SK-N-SH (cell line): Measurements from ENCODE around the gene FRMD1.

Experiments
- CTCF ChIP-seq: fragments of 200-600 bp; sonication (generic); IDR thresholded peaks from 2 replicates; pipeline ENCODE4 v1.6.1; 2017; ENCODE audit warnings: antibody characterized with exemption, mild to moderate bottlenecking, moderate library complexity
- EP300 ChIP-seq, 2 experiments: IDR thresholded peaks; 2 replicates each; pipeline versions ENCODE4 v1.4.0 to v1.6.1; 2012; ENCODE audit warnings: borderline replicate concordance in 1 of 2, low read depth in 1 of 2, low read length in 1 of 2
- EZH2phosphoT487 ChIP-seq: fragments of 200-600 bp; sonication (generic); IDR thresholded peaks from 2 replicates; pipeline ENCODE4 v1.6.1; 2017; ENCODE audit warnings: low read depth, mixed run types, mild to moderate bottlenecking, antibody characterized with exemption, moderate library complexity, borderline replicate concordance
- FOSL2 ChIP-seq: IDR thresholded peaks from 2 replicates; pipeline ENCODE4 v1.4.0; 2012; ENCODE audit warnings: low read depth, mild to moderate bottlenecking, moderate library complexity, borderline replicate concordance
- GABPA ChIP-seq: IDR thresholded peaks from 2 replicates; pipeline ENCODE4 v1.4.0; 2012; ENCODE audit warnings: low read depth, mild to moderate bottlenecking
- JUND ChIP-seq: IDR thresholded peaks from 2 replicates; pipeline ENCODE4 v1.4.0; 2012
- MAX ChIP-seq: IDR thresholded peaks from 2 replicates; pipeline ENCODE4 v1.4.0; 2012; ENCODE audit warnings: low read depth
- POLR2AphosphoS5 ChIP-seq: IDR thresholded peaks from 2 replicates; pipeline ENCODE4 v1.6.1; 2012; ENCODE audit warnings: low read depth, low read length
- RFX5 ChIP-seq: IDR thresholded peaks from 2 replicates; pipeline ENCODE4 v1.6.1; 2012; ENCODE audit warnings: mild to moderate bottlenecking, improper control_type of control experiment, low read length
- SIN3A ChIP-seq: IDR thresholded peaks from 2 replicates; pipeline ENCODE4 v1.6.1; 2012; ENCODE audit warnings: low read depth, mild to moderate bottlenecking, low read length, moderate library complexity, borderline replicate concordance
- TAF1 ChIP-seq: IDR thresholded peaks from 2 replicates; pipeline ENCODE4 v1.6.1; 2012; ENCODE audit warnings: low read depth, mild to moderate bottlenecking, low read length, moderate library complexity, borderline replicate concordance
- YY1 ChIP-seq: IDR thresholded peaks from 2 replicates; pipeline ENCODE4 v1.4.0; 2012; ENCODE audit warnings: low read depth, mild to moderate bottlenecking

- TF ChIP-seq RFX5 (no peak), CTCF (no peak), MAX (no peak), GABPA (no peak), JUND (no peak), FOSL2 (no peak), EP300 (IDR thresholded peaks at IDR 0.05; ENCODE audit: borderline replicate concordance in 1 of 2, low read depth in 1 of 2, low read length in 1 of 2) (no peak), TAF1 (no peak), EZH2phosphoT487 (no peak), SIN3A (no peak), YY1 (no peak), POLR2AphosphoS5 (no peak)
Observed at GRCh38 chr6:168060521-168060931, 18.5 kb downstream of the FRMD1 start.
